GM06990 (cell line): Measurements from ENCODE around the gene HDX.

Source experiments
- DNase-seq: peaks from one replicate; pipeline ENCODE4 v3.0.0-alpha.2; 2011; ENCODE audit not compliant: insufficient read length; ENCODE audit errors: extremely low read depth
- H3K27me3 ChIP-seq: replicated peaks from 2 replicates; pipeline ENCODE4 v1.6.0; 2011; ENCODE audit warnings: low read length; ENCODE audit not compliant: control insufficient read depth, insufficient read depth
- H3K36me3 ChIP-seq: 2 replicates; pipeline ENCODE4 v1.5.1; 2011; ENCODE audit warnings: low read length; ENCODE audit not compliant: control insufficient read depth, insufficient read depth
- H3K4me3 ChIP-seq: replicated peaks from 2 replicates; pipeline ENCODE4 v1.5.1; 2011; ENCODE audit warnings: low read depth, mild to moderate bottlenecking, control low read depth, low read length
- CTCF ChIP-seq: IDR thresholded peaks from 2 replicates; pipeline ENCODE4 v1.5.1; 2011; ENCODE audit warnings: low read length, control low read depth, mild to moderate bottlenecking, inconsistent platforms; ENCODE audit not compliant: insufficient read depth, poor library complexity, severe bottlenecking

HDX gene

GRCh38 chrX:84477114-84477513 lies 25.1 kb downstream of the HDX start:
- Histone ChIP-seq H3K27me3 (no peaks in the 10 kb centered on the region), H3K36me3 (no peaks in the 10 kb centered on the region), H3K4me3 (no peak overlapping the region)
- TF ChIP-seq CTCF, result no peak
- DNase-seq, result no peak

- TF ChIP-seq CTCF, result no peak
- no peak for DNase-seq
- Histone ChIP-seq H3K4me3 (no peak overlapping the region), H3K36me3 (no peaks in the 10 kb centered on the region), H3K27me3 (no peaks in the 10 kb centered on the region)
Observed at GRCh38 chrX:84475596-84475995, 26.7 kb downstream of the HDX start.

- DNase-seq, result no peak
- TF ChIP-seq CTCF, result no peak
- H3K4me3 ChIP-seq, result no peak overlapping the region
Observed at GRCh38 chrX:84475101-84475500, 27.2 kb downstream of the HDX start.

DNA sequence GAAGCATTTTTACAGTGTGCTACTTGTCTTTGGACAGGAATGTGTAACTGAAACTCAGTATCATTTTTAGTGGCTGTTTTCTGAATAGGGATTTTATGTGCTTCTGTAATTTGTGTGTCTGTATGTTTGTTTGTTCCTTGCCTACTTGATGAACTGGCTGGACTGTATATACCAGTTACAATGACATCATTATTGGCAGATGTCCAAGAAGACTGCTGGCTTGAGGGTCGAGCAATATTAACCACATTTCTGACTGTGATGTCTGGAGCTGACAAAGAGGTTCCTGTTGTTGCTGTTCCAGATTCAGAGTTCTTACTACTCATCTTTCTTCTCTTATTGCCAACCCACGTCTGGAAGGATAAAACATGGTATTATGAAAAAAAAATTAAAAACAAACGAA lies 33.0 kb downstream of the HDX start:
- no peaks in the 10 kb centered on the region for H3K27me3 ChIP-seq
- DNase-seq, result no peak
- no peaks in the 10 kb centered on the region for H3K36me3 ChIP-seq
- H3K4me3 ChIP-seq, result no peak overlapping the region
- TF ChIP-seq CTCF, result no peak

More at GRCh38 chrX:84475101-84475500, 27.2 kb downstream of the HDX start:
- Histone ChIP-seq H3K36me3 (no peaks in the 10 kb centered on the region), H3K27me3 (no peaks in the 10 kb centered on the region)

DNA sequence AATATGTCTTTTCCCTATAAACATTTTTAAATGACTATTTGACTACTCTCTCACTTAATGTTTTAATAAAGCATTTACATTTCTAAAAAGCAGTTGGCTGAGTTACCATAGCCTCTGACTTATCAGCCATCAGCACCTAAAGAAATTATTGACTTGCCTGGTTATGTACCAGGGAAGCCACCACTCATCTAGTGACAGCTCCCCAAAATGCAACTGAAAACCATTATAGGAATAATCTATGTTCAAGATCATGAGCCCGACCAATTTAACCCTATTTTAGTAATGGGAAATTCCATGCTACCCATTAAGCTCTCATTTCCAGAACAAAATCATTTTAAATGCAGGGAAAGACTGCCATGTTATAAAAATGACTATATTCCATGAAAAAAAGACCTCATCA lies 34.4 kb downstream of the HDX start:
- Histone ChIP-seq H3K36me3 (no peaks in the 10 kb centered on the region), H3K4me3 (no peak overlapping the region), H3K27me3 (no peaks in the 10 kb centered on the region)
- TF ChIP-seq CTCF, result no peak
- no peak for DNase-seq

GRCh38 chrX:84453351-84454246 lies 48.7 kb downstream of the HDX start:
- H3K4me3 ChIP-seq, result no peak overlapping the region
- no peaks in the 10 kb centered on the region for H3K27me3 ChIP-seq
- TF ChIP-seq CTCF, result no peak
- no peaks in the 10 kb centered on the region for H3K36me3 ChIP-seq
- no peak for DNase-seq
